IMR-90 (cell line): Measurements from ENCODE around the gene LUC7L. TPM values are rescaled to one million over a fixed set of nuclear protein-coding genes. Genes with fewer than 3 reads are reported as not detected.

ENCODE experiments used
- ATAC-seq: fragments of 200-7000 bp; cut with Tn5 transposase; 2 replicates; pipeline ENCODE4 v1.9.1; 2020; ENCODE audit warnings: low read depth, mild to moderate bottlenecking, moderate library complexity
- BruUV-seq: library from RNA; stranded (reverse); fragments of 400-500 nt; replicated peaks from 2 replicates; lab custom pipeline; 2021; lab: Mats Ljungman, UMichigan
- CTCF ChIA-PET: fragments of 300-600 bp; formaldehyde crosslinking; extraction: SDS; loops from one replicate; lab custom pipeline; 2021; ENCODE audit warnings: antibody characterized with exemption; lab: Yijun Ruan, JAX
- POLR2A ChIA-PET: fragments of 300-600 bp; sonication (Branson Sonifier 250); formaldehyde crosslinking; loops from one replicate; lab custom pipeline; 2022; ENCODE audit warnings: antibody characterized with exemption; ENCODE audit not compliant: unreplicated experiment; lab: Charles Lee
- DNase-seq: peaks from one replicate; pipeline ENCODE4 v3.0.0; 2013
- H2AFZ ChIP-seq: replicated peaks from 2 replicates; pipeline ENCODE3; 2013; ENCODE audit warnings: low read length, mild to moderate bottlenecking; ENCODE audit not compliant: poor library complexity
- H2AK5ac ChIP-seq: 2 replicates; pipeline ENCODE4 v1.6.1; 2013; ENCODE audit warnings: low read depth, low read length, inconsistent platforms
- H2AK9ac ChIP-seq: replicated peaks from 2 replicates; pipeline ENCODE3; 2013; ENCODE audit warnings: mild to moderate bottlenecking, low read depth, low read length, moderate library complexity; ENCODE audit not compliant: poor library complexity
- H2BK120ac ChIP-seq: 2 replicates; pipeline ENCODE4 v1.6.1; 2013; ENCODE audit warnings: low read depth, low read length, inconsistent platforms
- H2BK15ac ChIP-seq: 3 replicates; pipeline ENCODE4 v1.6.1; 2013; ENCODE audit warnings: low read depth, low read length, inconsistent platforms
- H2BK20ac ChIP-seq: 2 replicates; pipeline ENCODE4 v1.6.1; 2013; ENCODE audit warnings: low read depth, mild to moderate bottlenecking, inconsistent platforms, low read length, moderate library complexity
- H2BK5ac ChIP-seq: 2 replicates; pipeline ENCODE4 v1.6.1; 2013; ENCODE audit warnings: mild to moderate bottlenecking, low read depth, low read length, inconsistent platforms; ENCODE audit not compliant: poor library complexity, severe bottlenecking
- H3K14ac ChIP-seq: replicated peaks from 2 replicates; pipeline ENCODE4 v1.6.1; 2013; ENCODE audit warnings: low read depth, low read length, inconsistent platforms
- H3K18ac ChIP-seq: 2 replicates; pipeline ENCODE4 v1.6.1; 2013; ENCODE audit warnings: low read depth, low read length, control low read depth
- H3K23ac ChIP-seq: 2 replicates; pipeline ENCODE4 v1.6.1; 2013; ENCODE audit warnings: low read depth, low read length, inconsistent platforms
- H3K27ac ChIP-seq: 2 replicates; pipeline ENCODE4 v1.5.1; 2013; ENCODE audit warnings: mild to moderate bottlenecking, control low read depth, low read length; ENCODE audit not compliant: insufficient read depth
- H3K27me3 ChIP-seq: 2 replicates; pipeline ENCODE4 v1.6.1; 2013; ENCODE audit warnings: low read length; ENCODE audit not compliant: control insufficient read depth, insufficient read depth
- H3K36me3 ChIP-seq: 2 replicates; pipeline ENCODE4 v1.6.1; 2013; ENCODE audit warnings: low read length, mixed read lengths; ENCODE audit not compliant: control insufficient read depth, insufficient read depth
- H3K4ac ChIP-seq: 2 replicates; pipeline ENCODE4 v1.6.1; 2013; ENCODE audit warnings: low read depth, low read length, inconsistent platforms
- H3K4me1 ChIP-seq: 2 replicates; pipeline ENCODE4 v1.6.1; 2013; ENCODE audit warnings: low read length, mixed read lengths; ENCODE audit not compliant: control insufficient read depth, insufficient read depth
- H3K4me2 ChIP-seq: 2 replicates; pipeline ENCODE4 v1.6.1; 2013; ENCODE audit warnings: low read depth, mild to moderate bottlenecking, control low read depth, low read length, moderate library complexity
- H3K4me3 ChIP-seq: 2 replicates; pipeline ENCODE4 v1.5.1; 2013; ENCODE audit warnings: low read depth, mild to moderate bottlenecking, control low read depth, low read length, moderate library complexity; ENCODE audit not compliant: insufficient read depth
- H3K56ac ChIP-seq: 2 replicates; pipeline ENCODE4 v1.6.1; 2013; ENCODE audit warnings: low read length, inconsistent platforms; ENCODE audit not compliant: insufficient read depth; ENCODE audit errors: extremely low read depth
- H3K79me1 ChIP-seq, 2 experiments: 2 replicates each; pipeline ENCODE4 v1.6.1; 2013; ENCODE audit warnings: low read length in 2 of 2, inconsistent platforms in 1 of 2, low read depth in 1 of 2
- H3K9ac ChIP-seq: 2 replicates; pipeline ENCODE4 v1.6.1; 2013; ENCODE audit warnings: low read depth, low read length, control low read depth
- H3K9me1 ChIP-seq: 2 replicates; pipeline ENCODE4 v1.6.1; 2013; ENCODE audit warnings: low read length, inconsistent platforms; ENCODE audit not compliant: insufficient read depth
- H3K9me3 ChIP-seq: 2 replicates; pipeline ENCODE4 v1.6.1; 2013; ENCODE audit warnings: low read length; ENCODE audit not compliant: control insufficient read depth, insufficient read depth
- H4K20me1 ChIP-seq: 2 replicates; pipeline ENCODE4 v1.6.1; 2013; ENCODE audit warnings: low read length, inconsistent platforms; ENCODE audit not compliant: insufficient read depth
- H4K5ac ChIP-seq: 2 replicates; pipeline ENCODE4 v1.6.1; 2013; ENCODE audit warnings: mild to moderate bottlenecking, low read depth, low read length, control low read depth
- H4K8ac ChIP-seq, 2 experiments: 2 replicates each; pipeline ENCODE4 v1.6.1; 2013; ENCODE audit warnings: low read depth in 2 of 2, low read length in 2 of 2, control low read depth in 1 of 2, inconsistent platforms in 1 of 2
- H4K91ac ChIP-seq: 2 replicates; pipeline ENCODE4 v1.6.1; 2013; ENCODE audit warnings: low read depth, low read length, inconsistent platforms; ENCODE audit not compliant: insufficient read depth
- BHLHE40 ChIP-seq: fragments of 150-350 bp; IDR thresholded peaks from 2 replicates; pipeline ENCODE4 v1.6.1; 2016; ENCODE audit warnings: mild to moderate bottlenecking, low read depth, low read length
- FOS ChIP-seq: fragments of 150-350 bp; IDR thresholded peaks from 2 replicates; pipeline ENCODE4 v1.6.1; 2016; ENCODE audit warnings: low read depth, low read length
- MAFK ChIP-seq: IDR thresholded peaks from 2 replicates; pipeline ENCODE4 v1.6.1; 2012; ENCODE audit warnings: low read depth, low read length, improper control_type of control experiment
- MXI1 ChIP-seq: IDR thresholded peaks from 2 replicates; pipeline ENCODE4 v1.6.1; 2012; ENCODE audit warnings: low read depth, mild to moderate bottlenecking, low read length, moderate library complexity, borderline replicate concordance
- RAD21 ChIP-seq: IDR thresholded peaks from 2 replicates; pipeline ENCODE4 v1.6.1; 2012; ENCODE audit warnings: low read length, improper control_type of control experiment
- RCOR1 ChIP-seq: IDR thresholded peaks from 2 replicates; pipeline ENCODE4 v1.6.1; 2012; ENCODE audit warnings: mild to moderate bottlenecking, low read length, improper control_type of control experiment; ENCODE audit not compliant: insufficient replicate concordance
- SMC3 ChIP-seq: fragments of 150-350 bp; IDR thresholded peaks from 2 replicates; pipeline ENCODE4 v1.6.1; 2016; ENCODE audit warnings: low read depth, mild to moderate bottlenecking, antibody characterized with exemption, low read length, moderate library complexity
- WGBS, 2 experiments: methylation state at CpG; one replicate each; pipeline versions ENCODE4 v1.1.5 to v1.1.7; 2013; ENCODE audit warnings: missing lambda C conversion rate in 2 of 2; ENCODE audit not compliant: insufficient read length in 1 of 2; ENCODE audit errors: extremely low coverage in 2 of 2; 5-methylcytosine and 5-hydroxymethylcytosine counted together
- dilution Hi-C: fragments of 300-500 bp; cut with HindIII; formaldehyde crosslinking; loops from one replicate; pipeline ENCODE4 v1.14.3; 2018; ENCODE audit warnings: low sequenced_read_pairs; ENCODE audit not compliant: unreplicated experiment
- in situ Hi-C: fragments of 300-500 bp; cut with MboI; formaldehyde crosslinking; loops from 3 replicates; pipeline ENCODE4 v1.14.3; 2019; ENCODE audit warnings: low sequenced_read_pairs, inconsistent platforms, mixed read lengths
- intact Hi-C: fragments of 100-400 bp; cut with micrococcal nuclease; formaldehyde crosslinking; loops from 2 replicates; pipeline ENCODE4 v1.10.0; 2022
- polyA plus RNA-seq, 3 experiments: library from polyadenylated mRNA; depleted of rRNA; stranded (reverse); fragments of >200 nt; gene quantifications; 2 replicates each; pipeline ENCODE4 v1.2.3, GENCODE V29; 2012; ENCODE audit warnings: low replicate concordance in 1 of 3
- total RNA-seq: library from RNA; depleted of rRNA; stranded (reverse); fragments of >200 nt; gene quantifications from 2 replicates; pipeline ENCODE4 v1.2.3, GENCODE V29; 2012
- TF ChIP-seq, protein P1 (sequence below): conservative IDR thresholded peaks from 2 replicates; pipeline ENCODE4 v1.5.1; 2012; ENCODE audit warnings: mild to moderate bottlenecking, low read depth, low read length, improper control_type of control experiment
- TF ChIP-seq, protein P2 (sequence below): fragments of 150-350 bp; IDR thresholded peaks from 2 replicates; pipeline ENCODE4 v1.6.1; 2017; ENCODE audit warnings: mild to moderate bottlenecking, antibody characterized with exemption, low read length, low read depth

LUC7L gene
- total and polyA plus RNA-seq, 2 of the 4 experiments (the other 2 are of a cell fraction), result 21.5 to 55.6 TPM

DNA sequence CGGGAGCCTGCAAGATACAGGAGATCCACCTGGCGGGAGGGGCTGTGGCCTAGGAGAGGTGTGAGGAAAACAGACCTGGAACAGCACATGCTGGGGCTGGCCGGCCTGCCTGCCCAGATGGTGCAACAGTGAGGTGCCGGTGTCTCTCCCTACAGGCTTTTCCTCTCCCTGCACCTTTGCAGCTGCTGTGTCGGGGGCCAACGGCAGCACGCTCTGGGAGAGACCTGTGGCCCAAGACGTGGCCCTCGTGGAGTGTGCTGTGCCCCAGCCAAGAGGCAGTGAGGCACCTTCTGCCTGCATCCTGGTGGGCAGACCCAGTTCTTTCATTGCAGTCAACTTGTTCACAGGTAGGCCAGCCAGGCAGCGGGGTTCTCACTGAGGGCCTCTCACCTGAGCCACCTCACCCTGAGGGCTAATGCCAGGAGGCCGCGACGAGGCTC, 30.6 kb upstream of the LUC7L start:
- Histone ChIP-seq H3K18ac (no peak overlapping the region), H3K27ac (no peak overlapping the region), H3K4ac (no peak overlapping the region), H3K23ac (no peak overlapping the region), H3K56ac (no peak overlapping the region), H2AFZ (no peak overlapping the region), H4K5ac (no peak overlapping the region), H2AK9ac (no peak overlapping the region), H3K4me3 (no peak overlapping the region), H3K79me1 (no peaks in the 10 kb centered on the region), H2AK5ac (no peak overlapping the region), H3K9me1 (no peaks in the 10 kb centered on the region), H3K14ac (no peak overlapping the region), H3K9me3 (no peaks in the 10 kb centered on the region), H4K20me1 (no peaks in the 10 kb centered on the region), H3K9ac (no peak overlapping the region), H3K36me3 (peaks cover 46% of the 10 kb centered on the region), H3K27me3 (no peaks in the 10 kb centered on the region), H2BK120ac (no peak overlapping the region), H3K4me2 (no peak overlapping the region), H4K91ac (no peak overlapping the region), H2BK15ac (no peak overlapping the region), H4K8ac (no peak overlapping the region), H2BK20ac (no peak overlapping the region), H2BK5ac (no peak overlapping the region), H3K4me1 (no peaks in the 10 kb centered on the region)
- POLR2A ChIA-PET, result no interaction called here
- ATAC-seq (no peak), DNase-seq (no peak)
- TF ChIP-seq BHLHE40 (no peak), RAD21 (no peak), SMC3 (no peak), FOS (no peak), MXI1 (no peak), MAFK (no peak), RCOR1 (no peak)
- TF ChIP-seq, protein P1, sequence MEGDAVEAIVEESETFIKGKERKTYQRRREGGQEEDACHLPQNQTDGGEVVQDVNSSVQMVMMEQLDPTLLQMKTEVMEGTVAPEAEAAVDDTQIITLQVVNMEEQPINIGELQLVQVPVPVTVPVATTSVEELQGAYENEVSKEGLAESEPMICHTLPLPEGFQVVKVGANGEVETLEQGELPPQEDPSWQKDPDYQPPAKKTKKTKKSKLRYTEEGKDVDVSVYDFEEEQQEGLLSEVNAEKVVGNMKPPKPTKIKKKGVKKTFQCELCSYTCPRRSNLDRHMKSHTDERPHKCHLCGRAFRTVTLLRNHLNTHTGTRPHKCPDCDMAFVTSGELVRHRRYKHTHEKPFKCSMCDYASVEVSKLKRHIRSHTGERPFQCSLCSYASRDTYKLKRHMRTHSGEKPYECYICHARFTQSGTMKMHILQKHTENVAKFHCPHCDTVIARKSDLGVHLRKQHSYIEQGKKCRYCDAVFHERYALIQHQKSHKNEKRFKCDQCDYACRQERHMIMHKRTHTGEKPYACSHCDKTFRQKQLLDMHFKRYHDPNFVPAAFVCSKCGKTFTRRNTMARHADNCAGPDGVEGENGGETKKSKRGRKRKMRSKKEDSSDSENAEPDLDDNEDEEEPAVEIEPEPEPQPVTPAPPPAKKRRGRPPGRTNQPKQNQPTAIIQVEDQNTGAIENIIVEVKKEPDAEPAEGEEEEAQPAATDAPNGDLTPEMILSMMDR, result no peak
- TF ChIP-seq, protein P2, sequence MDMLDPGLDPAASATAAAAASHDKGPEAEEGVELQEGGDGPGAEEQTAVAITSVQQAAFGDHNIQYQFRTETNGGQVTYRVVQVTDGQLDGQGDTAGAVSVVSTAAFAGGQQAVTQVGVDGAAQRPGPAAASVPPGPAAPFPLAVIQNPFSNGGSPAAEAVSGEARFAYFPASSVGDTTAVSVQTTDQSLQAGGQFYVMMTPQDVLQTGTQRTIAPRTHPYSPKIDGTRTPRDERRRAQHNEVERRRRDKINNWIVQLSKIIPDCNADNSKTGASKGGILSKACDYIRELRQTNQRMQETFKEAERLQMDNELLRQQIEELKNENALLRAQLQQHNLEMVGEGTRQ, result no peak
- CTCF ChIA-PET, result no interaction called here
- no TSS peak for BruUV-seq
- in situ Hi-C loops (no loop called here), dilution Hi-C loops (no loop called here), intact Hi-C loops (no loop called here)
- 89% methylated on average over 12 of the region's 13 CpGs; no CpG with 5 or more reads in 1 of the 2 experiments for WGBS, 2 experiments
